Measurements from ENCODE around the gene PITX1.

Gene PITX1

DNA sequence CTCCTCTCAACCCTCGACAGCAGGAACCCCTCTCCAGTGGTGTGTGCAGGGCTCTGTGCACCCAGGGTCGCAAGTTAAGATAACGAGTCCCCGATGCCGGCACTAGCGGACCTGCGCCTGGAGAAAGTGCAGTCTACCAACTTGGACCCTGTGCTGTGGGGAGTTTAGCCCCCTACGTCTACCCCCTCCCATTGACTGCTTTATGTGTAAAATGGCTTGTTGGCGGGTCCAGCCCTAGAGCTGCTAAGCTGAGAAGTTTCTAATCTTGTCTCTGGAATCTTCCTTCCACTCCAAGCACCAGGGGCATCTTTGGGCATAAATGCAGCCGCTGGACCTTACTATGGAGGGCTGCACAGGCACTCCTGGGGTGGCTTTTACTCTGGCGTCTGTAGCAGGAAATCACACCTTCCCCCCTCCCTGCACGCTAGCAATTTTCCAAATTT, 7.1 kb upstream of the PITX1 start:
- H3K27ac ChIP-seq: no peak overlapping the region
- TF ChIP-seq, protein P1, sequence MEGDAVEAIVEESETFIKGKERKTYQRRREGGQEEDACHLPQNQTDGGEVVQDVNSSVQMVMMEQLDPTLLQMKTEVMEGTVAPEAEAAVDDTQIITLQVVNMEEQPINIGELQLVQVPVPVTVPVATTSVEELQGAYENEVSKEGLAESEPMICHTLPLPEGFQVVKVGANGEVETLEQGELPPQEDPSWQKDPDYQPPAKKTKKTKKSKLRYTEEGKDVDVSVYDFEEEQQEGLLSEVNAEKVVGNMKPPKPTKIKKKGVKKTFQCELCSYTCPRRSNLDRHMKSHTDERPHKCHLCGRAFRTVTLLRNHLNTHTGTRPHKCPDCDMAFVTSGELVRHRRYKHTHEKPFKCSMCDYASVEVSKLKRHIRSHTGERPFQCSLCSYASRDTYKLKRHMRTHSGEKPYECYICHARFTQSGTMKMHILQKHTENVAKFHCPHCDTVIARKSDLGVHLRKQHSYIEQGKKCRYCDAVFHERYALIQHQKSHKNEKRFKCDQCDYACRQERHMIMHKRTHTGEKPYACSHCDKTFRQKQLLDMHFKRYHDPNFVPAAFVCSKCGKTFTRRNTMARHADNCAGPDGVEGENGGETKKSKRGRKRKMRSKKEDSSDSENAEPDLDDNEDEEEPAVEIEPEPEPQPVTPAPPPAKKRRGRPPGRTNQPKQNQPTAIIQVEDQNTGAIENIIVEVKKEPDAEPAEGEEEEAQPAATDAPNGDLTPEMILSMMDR (IDR thresholded peaks at IDR 0.05): no peak
- no peak for TF ChIP-seq ZFX (IDR thresholded peaks at IDR 0.05; ENCODE audit: borderline replicate concordance)

DNA sequence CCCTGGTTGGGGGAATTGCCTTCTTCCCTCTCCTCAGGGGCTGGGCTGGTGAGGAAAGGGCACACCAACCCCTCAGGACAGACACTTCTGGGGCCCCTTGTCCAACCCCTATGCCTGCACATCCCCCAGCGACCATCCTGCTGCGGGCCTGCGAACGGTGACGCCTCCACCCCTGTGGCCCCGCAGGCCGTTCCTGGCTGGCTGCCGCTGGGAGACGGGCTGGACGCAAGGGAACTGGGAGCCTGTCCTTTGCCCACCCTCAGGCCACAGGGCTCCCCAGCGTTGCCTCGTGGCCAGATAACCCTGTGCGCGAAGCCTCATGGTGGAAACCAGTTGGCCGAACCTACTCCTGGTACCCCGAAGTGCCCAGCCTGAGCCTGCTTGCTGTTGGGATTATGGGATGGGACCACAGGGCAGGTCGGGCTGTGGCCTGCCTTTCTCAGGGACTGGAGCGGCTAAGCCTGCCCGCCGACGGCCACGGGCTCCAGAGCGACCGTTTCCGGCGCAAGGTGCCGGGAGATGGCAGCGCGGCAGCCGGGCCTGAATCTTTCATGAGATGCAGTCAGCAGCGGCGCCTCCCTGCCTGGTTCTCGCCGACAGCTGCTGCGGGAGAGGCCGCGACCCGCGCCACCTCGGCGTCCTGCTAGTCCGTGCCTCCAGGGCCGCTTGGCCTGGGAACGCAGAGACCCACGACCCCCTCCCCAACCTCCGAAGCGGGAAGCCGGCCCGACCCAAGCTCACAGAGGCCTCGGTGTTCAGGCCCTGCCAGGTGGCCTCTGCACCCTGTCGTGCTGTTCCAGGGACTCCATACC, 6.5 kb upstream of the PITX1 start:
- H3K27ac ChIP-seq: no peak overlapping the region
- TF ChIP-seq, protein P1 (IDR thresholded peaks at IDR 0.05): no peak
- TF ChIP-seq ZFX (IDR thresholded peaks at IDR 0.05; ENCODE audit: borderline replicate concordance): no peak

DNA sequence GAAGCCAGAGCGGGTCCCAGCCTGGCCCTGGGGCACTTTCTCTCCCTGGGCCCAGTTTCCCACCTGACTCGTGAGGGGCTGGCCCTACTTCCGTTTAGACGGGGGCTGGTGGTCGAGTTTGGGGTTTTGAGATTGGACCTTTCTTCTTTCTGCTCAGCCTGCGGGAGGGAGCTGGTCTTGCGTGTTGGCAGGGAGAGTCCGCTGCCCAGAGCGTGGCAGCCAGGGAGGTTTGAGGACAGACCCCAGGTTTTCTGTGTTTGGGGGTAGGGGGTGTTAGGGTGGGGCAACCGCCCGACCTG, 6.0 kb upstream of the PITX1 start:
- no peak for TF ChIP-seq ZFX (IDR thresholded peaks at IDR 0.05; ENCODE audit: borderline replicate concordance)
- TF ChIP-seq, protein P1 (IDR thresholded peaks at IDR 0.05): no peak

DNA sequence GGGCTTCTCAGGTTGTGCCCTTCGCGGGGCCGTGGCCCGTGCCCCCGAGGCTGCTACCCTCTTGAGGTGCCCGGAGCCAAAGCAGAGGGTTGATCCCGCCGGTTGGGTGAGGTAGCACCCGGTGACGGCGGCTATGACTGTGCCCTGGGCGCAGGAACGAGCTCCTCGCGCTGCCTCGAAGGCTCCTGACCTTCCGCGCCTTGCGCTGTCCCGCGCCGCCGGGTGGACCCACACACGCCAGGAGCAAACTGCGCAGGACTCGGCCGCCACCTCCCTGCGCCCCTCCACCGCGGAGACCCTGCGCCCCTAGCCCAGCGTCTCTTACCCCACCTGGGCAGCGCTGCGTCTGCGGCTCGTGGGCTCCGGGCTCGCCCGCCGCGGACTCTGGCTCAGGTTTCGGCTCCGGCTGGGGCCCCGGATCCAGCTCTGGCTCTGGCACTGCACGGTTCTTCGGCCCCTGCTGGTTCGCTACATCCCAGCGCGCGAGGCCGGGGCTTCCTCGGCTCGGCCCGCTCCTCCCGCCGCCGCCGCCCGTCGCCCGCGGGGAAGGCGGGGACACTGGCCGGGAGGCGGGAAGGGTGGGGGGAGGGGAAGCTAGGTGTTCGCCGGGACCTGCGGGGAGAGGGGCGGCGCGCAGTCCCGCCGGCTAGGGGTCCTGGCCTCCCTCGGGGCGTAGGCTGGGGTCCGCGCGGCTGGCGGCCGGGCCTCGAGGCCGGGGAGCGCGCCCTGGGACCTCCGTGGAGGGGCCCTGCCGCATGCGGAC, 5.4 kb upstream of the PITX1 start:
- H3K27ac ChIP-seq: no peak overlapping the region

More for the DNA sequence above, 6.0 kb upstream of the PITX1 start:
- H3K27ac ChIP-seq: no peak overlapping the region

DNA sequence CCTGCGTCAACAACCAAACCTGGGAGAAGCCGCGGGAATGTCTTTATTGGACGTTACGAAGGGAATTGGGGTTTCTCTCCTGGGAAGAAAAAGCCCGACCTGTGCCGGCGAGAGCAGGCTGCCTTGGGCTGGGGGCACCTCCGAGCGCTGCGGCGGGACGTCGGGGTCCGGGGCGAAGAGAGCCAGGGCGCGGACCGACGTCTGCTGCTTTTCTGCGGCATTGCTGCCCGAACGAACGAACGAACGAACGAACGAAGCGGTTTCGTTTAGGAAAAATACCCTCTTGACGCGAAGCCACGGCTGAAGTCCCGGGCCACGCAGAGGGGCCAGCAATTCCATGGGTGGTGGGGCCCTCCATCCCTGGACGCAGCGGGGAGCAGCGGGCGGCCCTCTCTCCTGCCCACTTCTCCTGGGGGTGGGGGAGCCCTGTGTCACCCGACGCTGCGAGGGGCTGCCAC, 4.8 kb upstream of the PITX1 start:
- TF ChIP-seq, protein P1 (IDR thresholded peaks at IDR 0.05): no peak
- no peak for TF ChIP-seq ZFX (IDR thresholded peaks at IDR 0.05; ENCODE audit: borderline replicate concordance)
- no peak overlapping the region for H3K27ac ChIP-seq

More for the DNA sequence above, 5.4 kb upstream of the PITX1 start:
- TF ChIP-seq ZFX (IDR thresholded peaks at IDR 0.05; ENCODE audit: borderline replicate concordance): no peak
- TF ChIP-seq, protein P1 (IDR thresholded peaks at IDR 0.05): no peak

DNA sequence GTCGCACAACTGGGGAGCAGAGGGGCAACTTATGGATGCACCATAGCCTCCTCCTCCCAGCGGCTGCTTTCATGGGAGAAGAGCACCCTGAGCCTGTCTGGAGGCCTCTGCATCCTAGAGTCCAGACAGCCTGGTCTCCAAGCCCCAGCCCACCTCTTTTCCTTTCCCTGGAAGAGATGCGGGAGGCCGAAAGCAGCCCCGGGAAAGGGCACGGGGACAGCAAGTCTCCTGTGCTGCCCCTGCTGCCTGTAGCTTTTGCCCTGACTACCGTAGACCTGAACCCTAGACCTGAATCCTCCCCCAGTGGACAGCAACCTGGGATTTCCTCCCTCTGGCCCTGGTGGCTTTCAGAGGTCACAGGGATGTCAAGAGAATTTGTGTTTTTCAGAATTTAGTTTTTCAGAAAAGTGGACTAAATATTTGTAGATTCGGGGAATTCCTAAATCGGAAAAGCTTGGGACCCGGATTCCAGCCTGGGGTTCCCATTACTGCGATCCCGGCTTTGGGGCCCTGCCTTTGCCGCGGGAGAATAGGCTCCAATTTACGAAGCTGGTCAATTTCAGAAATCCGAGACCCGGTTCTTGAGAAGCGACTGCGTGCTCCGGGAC, 4.3 kb upstream of the PITX1 start:
- TF ChIP-seq, protein P1 (IDR thresholded peaks at IDR 0.05): no peak
- no peak for TF ChIP-seq ZFX (IDR thresholded peaks at IDR 0.05; ENCODE audit: borderline replicate concordance)
- no peak overlapping the region for H3K27ac ChIP-seq
